Stimulated activated CD4-positive, alpha-beta T cell treated with anti-CD3 and anti-CD28 coated beads, Interleukin-1b, Interleukin-23, amount 100 ng/mL, for 4 hours (primary cell): ENCODE measurements around the gene IRAK2.
"Not testable (repeated sequence)": the region's sequence is repeated elsewhere in the genome, so short reads cannot be mapped to it uniquely, and the experiment has no call there.

ENCODE experiments used
- DNase-seq, 2 donors: peaks; one replicate each; pipeline ENCODE4 v3.0.0-alpha.2; 2020; ENCODE audit warnings: low read depth in 2 of 2

Gene IRAK2

GRCh38 chr3:10249833-10250232 is 85.1 kb downstream of the IRAK2 start:
- DNase-seq = no peak

- no peak for DNase-seq
Observed at GRCh38 chr3:10251006-10251405, 86.3 kb downstream of the IRAK2 start.

- DNase-seq = no peak
Observed at GRCh38 chr3:10253731-10254130, 89.0 kb downstream of the IRAK2 start.

GRCh38 chr3:10255835-10256234 is 91.1 kb downstream of the IRAK2 start:
- DNase-seq = no peak

- DNase-seq = no peak
Observed at GRCh38 chr3:10259036-10259435, 94.3 kb downstream of the IRAK2 start.

- no peak for DNase-seq
Observed at GRCh38 chr3:10259798-10260197, 95.1 kb downstream of the IRAK2 start.

- no peak for DNase-seq
Observed at GRCh38 chr3:10260211-10260701, 95.5 kb downstream of the IRAK2 start.

- no peak for DNase-seq
Observed at GRCh38 chr3:10262027-10262426, 97.3 kb downstream of the IRAK2 start.

- peak; percentile 59 to 61 for DNase-seq
Observed at GRCh38 chr3:10263646-10264363, 99.1 kb downstream of the IRAK2 start.

- DNase-seq = no peak
Observed at GRCh38 chr3:10265833-10266232, 101.1 kb downstream of the IRAK2 start.

GRCh38 chr3:10266936-10267335 is 102.2 kb downstream of the IRAK2 start:
- DNase-seq = not testable (repeated sequence)

GRCh38 chr3:10268116-10268515 is 103.4 kb downstream of the IRAK2 start:
- DNase-seq = no peak

GRCh38 chr3:10268930-10269329 is 104.2 kb downstream of the IRAK2 start:
- no peak for DNase-seq

GRCh38 chr3:10269443-10269842 is 104.7 kb downstream of the IRAK2 start:
- no peak for DNase-seq

GRCh38 chr3:10272476-10272875 is 107.8 kb downstream of the IRAK2 start:
- DNase-seq = not testable (repeated sequence)

- no peak for DNase-seq
Observed at GRCh38 chr3:10272977-10273376, 108.3 kb downstream of the IRAK2 start.

GRCh38 chr3:10273702-10274305 is 109.1 kb downstream of the IRAK2 start:
- DNase-seq = no peak

- no peak for DNase-seq
Observed at GRCh38 chr3:10274601-10275000, 109.9 kb downstream of the IRAK2 start.

GRCh38 chr3:10277115-10277625 is 112.5 kb downstream of the IRAK2 start:
- DNase-seq = no peak

- no peak for DNase-seq
Observed at GRCh38 chr3:10278501-10278900, 113.8 kb downstream of the IRAK2 start.

GRCh38 chr3:10279384-10280176 is 114.9 kb downstream of the IRAK2 start:
- no peak for DNase-seq

GRCh38 chr3:10280177-10280529 is 115.4 kb downstream of the IRAK2 start:
- no peak for DNase-seq
